Activated T-cell treated with anti-CD3 and anti-CD28 coated beads for 48 hours (primary cell): ENCODE results near the gene LANCL2.
"Not testable (repeated sequence)": the region's sequence is repeated elsewhere in the genome, so short reads cannot be mapped to it uniquely, and the experiment has no call there.

Experiments
- DNase-seq: peaks from one replicate; pipeline ENCODE4 v3.0.0-alpha.2; 2020; ENCODE audit warnings: low read depth

LANCL2 gene

GRCh38 chr7:55470261-55470660 lies 105.1 kb downstream of the LANCL2 start:
- DNase-seq: no peak

DNA sequence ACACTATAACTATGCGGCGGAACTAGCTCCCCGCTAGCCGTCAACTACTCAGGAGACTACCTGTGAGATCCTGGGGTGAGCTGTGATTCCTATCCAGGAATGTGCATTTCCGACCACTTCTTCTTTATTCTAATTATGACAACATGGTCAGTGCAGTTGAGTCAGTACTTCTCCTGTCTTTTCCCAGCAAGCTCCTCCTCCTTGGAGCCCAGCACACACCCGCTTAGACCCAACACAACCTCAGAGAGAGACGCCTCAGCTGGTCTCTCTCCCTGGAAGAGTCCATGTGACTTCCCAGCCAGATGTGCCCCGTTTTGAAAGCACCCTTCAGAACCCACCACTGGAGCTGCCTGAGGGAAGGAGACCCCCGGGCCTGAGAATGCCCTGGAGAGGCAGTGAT lies 106.5 kb downstream of the LANCL2 start:
- DNase-seq: not testable (repeated sequence)

- DNase-seq: not testable (repeated sequence)
Measured at GRCh38 chr7:55472406-55472805, 107.3 kb downstream of the LANCL2 start.

GRCh38 chr7:55472928-55473725 lies 108.0 kb downstream of the LANCL2 start:
- no peak for DNase-seq

DNA sequence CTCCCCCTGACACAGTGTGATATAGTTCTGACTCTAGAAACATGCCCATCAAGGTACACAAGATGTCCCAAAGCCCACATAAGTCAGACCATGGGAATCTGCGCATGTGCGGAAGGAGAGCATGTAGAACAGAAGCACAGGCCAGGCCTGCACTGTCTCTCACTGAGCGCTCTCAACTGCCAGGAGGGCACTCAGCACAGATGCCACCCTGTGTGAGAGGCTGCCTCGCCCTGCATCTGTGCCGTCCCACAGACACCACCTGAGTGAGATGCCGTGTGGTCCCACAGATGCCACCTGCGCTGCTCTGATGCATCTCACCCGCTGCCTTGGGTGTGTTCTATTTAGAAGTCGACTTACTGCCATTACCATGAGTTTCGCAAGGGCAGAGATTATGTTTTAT lies 108.8 kb downstream of the LANCL2 start:
- no peak for DNase-seq

GRCh38 chr7:55474944-55475854 lies 110.1 kb downstream of the LANCL2 start:
- no peak for DNase-seq

DNA sequence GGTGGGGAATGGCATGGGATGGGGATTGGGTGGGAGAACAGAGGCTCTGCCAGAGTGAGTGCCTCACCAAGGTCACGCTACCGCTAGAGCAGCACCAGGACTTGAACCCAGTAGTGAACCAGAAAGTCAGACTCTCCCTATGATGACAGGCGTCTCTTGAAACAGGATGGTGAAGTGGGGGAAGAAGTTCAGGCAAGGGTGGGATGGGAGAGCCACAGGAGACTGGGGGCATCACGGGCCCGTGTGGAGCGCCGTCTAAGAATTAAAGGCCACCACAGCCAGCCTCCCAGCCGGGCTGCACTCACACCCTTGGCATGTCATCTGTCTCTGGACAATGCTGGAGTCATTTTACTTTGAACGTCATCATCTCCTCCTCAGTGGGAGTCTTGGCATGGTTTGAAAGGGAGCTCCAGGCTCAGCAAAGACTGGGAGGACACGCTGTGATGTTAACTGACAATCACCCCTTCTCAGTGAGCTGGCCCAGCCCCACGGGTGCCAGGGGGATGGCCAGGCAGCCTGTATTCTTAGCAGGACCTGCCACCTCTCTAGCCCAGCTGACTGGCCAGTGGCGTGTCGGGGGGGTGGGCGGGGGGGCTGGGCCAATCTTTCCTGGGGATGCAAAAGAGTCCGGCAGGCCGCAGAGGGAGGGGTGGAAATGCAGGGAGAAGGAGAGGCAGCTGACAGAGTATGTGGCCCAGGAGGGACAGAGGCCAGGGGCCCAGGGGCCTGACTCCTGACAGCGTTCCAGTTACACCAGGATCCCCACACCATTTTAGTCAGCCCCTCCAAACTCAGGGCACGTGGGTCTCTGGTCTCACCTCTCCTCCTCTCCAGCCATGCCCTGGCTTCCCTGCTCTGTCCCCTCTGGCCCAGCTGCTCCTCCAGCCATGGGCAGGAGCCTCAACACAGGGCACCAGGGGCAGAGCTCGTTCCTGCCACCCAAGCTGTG lies 111.0 kb downstream of the LANCL2 start:
- DNase-seq: no peak

- DNase-seq: no peak
Measured at GRCh38 chr7:55476852-55477780, 112.0 kb downstream of the LANCL2 start.

DNA sequence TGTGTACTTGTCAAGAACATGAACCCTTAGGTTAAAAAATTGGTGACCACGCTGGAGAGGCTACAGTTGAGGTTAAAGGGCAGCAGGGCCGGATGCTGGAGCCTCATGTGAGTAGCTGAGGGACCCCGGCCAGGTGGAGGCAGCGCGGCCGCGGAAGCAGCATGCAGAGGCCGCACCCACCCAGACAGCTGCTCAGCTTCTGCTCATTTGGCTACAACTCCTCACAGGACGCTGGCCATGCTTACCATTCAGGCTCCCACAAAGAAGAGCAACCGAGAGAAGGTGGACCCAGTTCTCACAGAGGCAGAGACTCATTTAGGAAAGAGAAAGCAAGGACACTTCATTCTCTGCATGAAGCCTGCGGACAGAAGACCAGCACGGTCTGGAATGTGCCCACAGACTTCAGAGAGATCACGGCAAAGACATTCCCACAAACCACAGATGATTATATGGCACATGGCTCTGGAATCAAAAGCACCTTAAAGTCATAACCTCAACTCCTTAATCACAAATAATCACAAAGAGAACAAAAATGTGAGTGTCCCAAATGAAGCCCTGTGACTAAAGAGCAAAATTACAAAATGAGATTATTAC lies 112.7 kb downstream of the LANCL2 start:
- no peak for DNase-seq

GRCh38 chr7:55478700-55479099 lies 113.6 kb downstream of the LANCL2 start:
- DNase-seq: no peak

- DNase-seq: no peak
Measured at GRCh38 chr7:55481155-55481554, 116.0 kb downstream of the LANCL2 start.

- no peak for DNase-seq
Measured at GRCh38 chr7:55483046-55483445, 117.9 kb downstream of the LANCL2 start.
